Upper lobe of left lung (tissue), 6 donors: Measurements from ENCODE around the gene PPP1R14D. TPM values are rescaled to one million over a fixed set of nuclear protein-coding genes. Genes with fewer than 3 reads are reported as not detected.

Experiments used
- ATAC-seq, 2 donors: fragments of 200-7000 bp; cut with Tn5 transposase; one replicate each; pipeline ENCODE4 v1.9.1; 2022; ENCODE audit warnings: mild to moderate bottlenecking in 2 of 2, moderate library complexity in 2 of 2; ENCODE audit not compliant: low FRiP score in 2 of 2
- DNase-seq, 2 donors: peaks; one replicate each; pipeline ENCODE4 v3.0.0-alpha.2; 2019 to 2020
- H3K27ac ChIP-seq, 4 donors: fragments of 200-600 bp; sonication (generic); one replicate each; pipeline ENCODE4 v1.5.1; 2016 to 2019
- H3K27me3 ChIP-seq, 4 donors: fragments of 200-600 bp; sonication (generic); one replicate each; pipeline ENCODE4 v1.5.1; 2017 to 2019
- H3K36me3 ChIP-seq, 4 donors: fragments of 200-600 bp; sonication (generic); one replicate each; pipeline ENCODE4 v1.5.1; 2016 to 2019
- H3K4me1 ChIP-seq, 4 donors: fragments of 200-600 bp; sonication (generic); one replicate each; pipeline ENCODE4 v1.5.1; 2018 to 2019
- H3K4me3 ChIP-seq, 4 donors: fragments of 200-600 bp; sonication (generic); one replicate each; pipeline ENCODE4 v1.5.1; 2017 to 2019; ENCODE audit warnings: mild to moderate bottlenecking in 2 of 4, moderate library complexity in 1 of 4
- H3K9me3 ChIP-seq, 4 donors: fragments of 200-600 bp; sonication (generic); one replicate each; pipeline ENCODE4 v1.5.1; 2018 to 2019
- EP300 ChIP-seq, 4 donors: sonication (generic); formaldehyde crosslinking; IDR thresholded peaks; one replicate each; pipeline ENCODE4 v1.5.1; 2017; ENCODE audit warnings: antibody characterized with exemption in 4 of 4, control low read depth in 2 of 4
- POLR2A ChIP-seq, 4 donors: fragments of 450-650 bp; IDR thresholded peaks; one replicate each; pipeline ENCODE4 v1.5.1; 2016 to 2017; ENCODE audit warnings: antibody characterized with exemption in 4 of 4, mild to moderate bottlenecking in 2 of 4
- POLR2AphosphoS5 ChIP-seq, 2 donors: sonication (generic); formaldehyde crosslinking; IDR thresholded peaks; one replicate each; pipeline ENCODE4 v1.5.1; 2017; ENCODE audit warnings: antibody characterized with exemption in 2 of 2
- WGBS, 2 donors: methylation state at CpG; one replicate each; pipeline ENCODE4 v1.1.5; 2017 to 2018; 5-methylcytosine and 5-hydroxymethylcytosine counted together
- total RNA-seq, 6 donors: library from RNA; depleted of rRNA in 4 of 6; stranded (reverse); fragments of >200 nt in 4 of 6; gene quantifications; one replicate each; pipeline versions ENCODE4 v1.1.0 to v1.2.1, GENCODE V29; 2016 to 2021
- TF ChIP-seq, protein P1 (sequence below), 6 experiments: fragments of 450-650 bp in 4 of 6; fragments of 200-600 bp in 2 of 6; sonication (generic) in 2 of 6; IDR thresholded peaks; one replicate each; pipeline ENCODE4 v1.5.1; 2016 to 2019; ENCODE audit warnings: antibody characterized with exemption in 6 of 6
- donor health status: DM: no; HTN: no; CAD: no; lungs with moderate emphysema.
- donor health status: DM: no; HTN: yes; CAD: no; lungs with severe emphysema.

PPP1R14D gene
- total RNA-seq, 6 donors from 2014 or later, result 0.34 to 3.3 TPM; not detected in 4

DNA sequence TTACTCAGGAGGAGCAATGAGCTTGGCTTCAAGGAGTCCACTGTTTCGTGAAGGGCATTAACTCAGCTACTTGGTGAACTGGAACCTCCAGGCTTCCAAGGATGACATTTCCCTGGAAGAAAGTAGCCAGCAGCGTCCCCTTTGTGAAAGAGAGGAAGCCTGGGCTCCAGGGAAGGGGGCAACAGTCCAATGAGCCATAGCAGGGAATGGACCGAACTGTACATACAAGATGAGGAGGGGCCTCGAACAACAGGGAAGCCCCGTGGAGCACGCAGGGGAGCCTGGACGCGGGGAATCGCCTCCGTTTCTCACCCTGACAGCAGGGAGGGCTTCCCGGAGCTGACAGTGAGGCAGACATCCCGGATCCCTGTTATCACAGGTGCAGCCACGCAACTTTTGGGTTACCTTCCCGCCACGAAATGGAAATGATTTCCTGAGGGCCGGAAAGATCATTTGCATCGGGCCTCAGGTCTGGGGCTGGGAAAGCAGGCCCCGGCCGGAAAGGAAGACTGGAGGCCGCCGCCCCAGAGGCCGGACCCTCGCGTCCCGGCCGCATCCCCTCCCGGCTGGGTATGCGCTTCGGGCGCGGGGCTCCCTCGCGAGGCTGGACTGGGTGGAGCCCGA is 14.9 kb upstream of the PPP1R14D start:
- Histone ChIP-seq H3K9me3 (no peaks in the 10 kb centered on the region), H3K4me1 (peaks cover 25 to 51% (median 37%) of the 10 kb centered on the region in 4 donors), H3K4me3 (peak overlapping the region; percentile 16 to 81 (median 62)), H3K36me3 (no peaks in the 10 kb centered on the region), H3K27ac (peak overlapping the region; percentile 77 to 84 (median 83)), H3K27me3 (peaks cover 0 to 11% (median 4%) of the 10 kb centered on the region in 4 donors)
- DNase-seq, result no peak
- WGBS, 2 donors, result 23 to 29% methylated on average over 6 to 26 of the region's 34 CpGs
- TF ChIP-seq POLR2A (IDR thresholded peaks at IDR 0.05) (no peak), POLR2AphosphoS5 (IDR thresholded peaks at IDR 0.05) (no peak), EP300 (IDR thresholded peaks at IDR 0.05) (no peak)
- TF ChIP-seq, protein P1, sequence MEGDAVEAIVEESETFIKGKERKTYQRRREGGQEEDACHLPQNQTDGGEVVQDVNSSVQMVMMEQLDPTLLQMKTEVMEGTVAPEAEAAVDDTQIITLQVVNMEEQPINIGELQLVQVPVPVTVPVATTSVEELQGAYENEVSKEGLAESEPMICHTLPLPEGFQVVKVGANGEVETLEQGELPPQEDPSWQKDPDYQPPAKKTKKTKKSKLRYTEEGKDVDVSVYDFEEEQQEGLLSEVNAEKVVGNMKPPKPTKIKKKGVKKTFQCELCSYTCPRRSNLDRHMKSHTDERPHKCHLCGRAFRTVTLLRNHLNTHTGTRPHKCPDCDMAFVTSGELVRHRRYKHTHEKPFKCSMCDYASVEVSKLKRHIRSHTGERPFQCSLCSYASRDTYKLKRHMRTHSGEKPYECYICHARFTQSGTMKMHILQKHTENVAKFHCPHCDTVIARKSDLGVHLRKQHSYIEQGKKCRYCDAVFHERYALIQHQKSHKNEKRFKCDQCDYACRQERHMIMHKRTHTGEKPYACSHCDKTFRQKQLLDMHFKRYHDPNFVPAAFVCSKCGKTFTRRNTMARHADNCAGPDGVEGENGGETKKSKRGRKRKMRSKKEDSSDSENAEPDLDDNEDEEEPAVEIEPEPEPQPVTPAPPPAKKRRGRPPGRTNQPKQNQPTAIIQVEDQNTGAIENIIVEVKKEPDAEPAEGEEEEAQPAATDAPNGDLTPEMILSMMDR (IDR thresholded peaks at IDR 0.05), result no peak
- ATAC-seq, result no peak

DNA sequence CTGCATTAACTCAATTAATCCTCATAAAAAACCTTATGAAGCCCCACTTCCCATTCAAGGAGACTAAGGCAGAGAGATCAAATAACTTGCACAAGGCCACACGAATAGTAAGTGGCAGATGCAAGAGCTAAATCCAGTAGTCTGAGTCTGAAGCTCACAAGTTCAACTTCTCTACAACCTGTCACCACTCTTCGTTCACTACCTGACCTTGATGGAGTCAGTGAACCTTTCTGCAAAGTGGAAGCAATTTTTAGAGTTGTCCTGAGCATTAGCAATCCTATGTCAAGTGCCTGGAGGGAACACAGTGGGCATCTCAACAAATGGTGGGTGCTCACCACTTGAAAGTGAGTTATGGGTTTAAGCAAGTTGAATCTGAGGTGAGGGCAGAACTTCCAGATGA is 13.2 kb upstream of the PPP1R14D start:
- ATAC-seq, result no peak
- H3K27me3 ChIP-seq, result peaks cover 0 to 11% (median 4%) of the 10 kb centered on the region in 4 donors
- no peak for TF ChIP-seq POLR2AphosphoS5 (IDR thresholded peaks at IDR 0.05)
- TF ChIP-seq EP300 (IDR thresholded peaks at IDR 0.05), result no peak
- TF ChIP-seq POLR2A (IDR thresholded peaks at IDR 0.05), result no peak
- TF ChIP-seq, protein P1 (IDR thresholded peaks at IDR 0.05), result no peak
- H3K9me3 ChIP-seq, result no peaks in the 10 kb centered on the region
- no peak overlapping the region for H3K4me3 ChIP-seq
- peaks cover 19 to 35% (median 21%) of the 10 kb centered on the region in 4 donors for H3K4me1 ChIP-seq
- no peak for DNase-seq
- 88 to 90% methylated on average over 2 of the region's 2 CpGs for WGBS, 2 donors
- no peak overlapping the region for H3K27ac ChIP-seq
- no peaks in the 10 kb centered on the region for H3K36me3 ChIP-seq

DNA sequence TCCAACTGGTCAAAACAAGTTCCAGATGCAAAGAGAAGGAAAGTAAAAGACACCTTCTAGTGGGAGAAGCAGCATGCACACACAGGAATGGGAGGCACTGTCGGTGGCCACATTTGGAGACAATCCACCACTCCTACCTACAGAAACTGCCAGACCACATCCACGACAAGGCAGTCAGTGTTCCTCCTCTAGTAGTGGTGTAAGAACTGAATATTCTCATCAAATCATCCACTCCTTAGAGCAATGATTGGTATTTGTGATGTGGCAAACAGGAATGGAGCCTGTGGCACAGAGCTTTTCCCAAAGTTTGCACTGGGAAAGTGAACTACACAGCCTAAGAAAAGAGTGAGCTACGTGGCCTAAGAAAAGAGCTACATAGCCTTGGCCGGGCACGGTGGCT is 10.2 kb upstream of the PPP1R14D start:
- Histone ChIP-seq H3K27me3 (peaks cover 0 to 3% (median 0%) of the 10 kb centered on the region in 4 donors), H3K4me3 (no peak overlapping the region), H3K36me3 (no peaks in the 10 kb centered on the region), H3K4me1 (peaks cover 0 to 6% (median 2%) of the 10 kb centered on the region in 4 donors), H3K27ac (no peak overlapping the region), H3K9me3 (no peaks in the 10 kb centered on the region)
- DNase-seq, result no peak
- no peak for ATAC-seq
- 87 to 89% methylated on average over 5 of the region's 5 CpGs for WGBS, 2 donors
- no peak for TF ChIP-seq POLR2A (IDR thresholded peaks at IDR 0.05)
- TF ChIP-seq POLR2AphosphoS5 (IDR thresholded peaks at IDR 0.05), result no peak
- no peak for TF ChIP-seq EP300 (IDR thresholded peaks at IDR 0.05)
- TF ChIP-seq, protein P1 (IDR thresholded peaks at IDR 0.05), result no peak

DNA sequence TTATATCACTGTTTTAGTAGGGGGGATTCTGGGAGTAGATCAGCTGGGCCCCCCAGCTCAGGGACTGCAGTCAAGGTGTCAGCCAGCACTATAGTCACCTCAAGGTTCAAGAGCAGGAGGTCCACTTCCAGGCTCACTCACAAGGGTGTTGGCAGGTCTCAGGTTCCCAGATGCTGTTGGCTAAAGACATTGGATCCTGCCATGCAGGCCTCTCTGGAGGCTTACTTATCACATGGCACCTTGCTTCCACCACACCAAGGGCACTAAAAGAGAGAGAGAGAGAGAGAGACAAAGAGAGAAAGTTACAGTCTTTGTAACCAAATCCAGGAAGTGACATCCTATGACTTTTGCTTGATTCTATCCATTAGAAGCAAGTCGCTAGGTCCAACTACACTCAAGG is 7.5 kb upstream of the PPP1R14D start:
- 93 to 100% methylated on average over 1 of the region's 1 CpG for WGBS, 2 donors
- TF ChIP-seq, protein P1 (IDR thresholded peaks at IDR 0.05), result no peak
- TF ChIP-seq EP300 (IDR thresholded peaks at IDR 0.05) (no peak), POLR2AphosphoS5 (IDR thresholded peaks at IDR 0.05) (no peak), POLR2A (IDR thresholded peaks at IDR 0.05) (no peak)
- H3K27ac ChIP-seq, result no peak overlapping the region
- no peaks in the 10 kb centered on the region for H3K27me3 ChIP-seq
- no peak overlapping the region for H3K4me3 ChIP-seq
- ATAC-seq, result no peak
- H3K4me1 ChIP-seq, result no peaks in the 10 kb centered on the region
- H3K36me3 ChIP-seq, result no peaks in the 10 kb centered on the region
- H3K9me3 ChIP-seq, result no peaks in the 10 kb centered on the region
- DNase-seq, result no peak

DNA sequence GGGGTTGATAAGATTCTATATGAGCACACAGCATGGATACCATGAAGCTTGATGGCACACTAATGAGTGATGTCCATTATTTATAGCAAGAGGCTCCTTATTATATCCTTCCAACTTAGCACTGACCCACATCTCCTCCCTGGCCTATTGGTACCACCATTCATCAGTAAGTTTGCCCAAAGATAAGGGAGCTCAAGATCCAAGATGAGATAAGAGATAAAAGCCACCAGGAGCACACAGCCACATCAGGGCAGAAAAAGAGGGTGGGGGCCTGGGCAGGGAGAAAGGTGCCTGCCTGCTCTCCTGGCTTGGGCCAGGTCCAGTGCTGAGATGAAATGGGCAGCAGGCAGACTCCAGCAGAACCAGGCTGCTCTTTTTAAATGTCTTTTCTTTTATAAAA is 4.4 kb upstream of the PPP1R14D start:
- no peak overlapping the region for H3K4me3 ChIP-seq
- ATAC-seq (no peak), DNase-seq (no peak)
- no peak for TF ChIP-seq POLR2A (IDR thresholded peaks at IDR 0.05)
- no peak for TF ChIP-seq EP300 (IDR thresholded peaks at IDR 0.05)
- TF ChIP-seq, protein P1 (IDR thresholded peaks at IDR 0.05), result no peak
- TF ChIP-seq POLR2AphosphoS5 (IDR thresholded peaks at IDR 0.05), result no peak
- no peak overlapping the region for H3K27ac ChIP-seq
- no peaks in the 10 kb centered on the region for H3K9me3 ChIP-seq
- H3K36me3 ChIP-seq, result no peaks in the 10 kb centered on the region
- no peaks in the 10 kb centered on the region for H3K4me1 ChIP-seq
- no peaks in the 10 kb centered on the region for H3K27me3 ChIP-seq
